A673 (cell line): ENCODE measurements around the gene CDCA4. TPM values are rescaled to one million over a fixed set of nuclear protein-coding genes. Genes with fewer than 3 reads are reported as not detected.
A peak's percentile ranks its signal among the peaks of the same experiment; 100 is the strongest.

Experiments used
- BruUV-seq: library from RNA; stranded (reverse); fragments of 400-500 nt; replicated peaks from 2 replicates; lab custom pipeline; 2021; lab: Mats Ljungman, UMichigan
- CTCF ChIA-PET: fragments of 300-600 bp; sonication (Branson Sonifier 250); formaldehyde crosslinking; loops from one replicate; lab custom pipeline; 2022; ENCODE audit warnings: antibody characterized with exemption; lab: Charles Lee
- POLR2A ChIA-PET: fragments of 300-600 bp; sonication (Branson Sonifier 250); formaldehyde crosslinking; loops from one replicate; lab custom pipeline; 2022; ENCODE audit warnings: antibody characterized with exemption; ENCODE audit not compliant: low non-redundant PET; lab: Charles Lee
- DNase-seq: peaks from one replicate; pipeline ENCODE4 v3.0.0-alpha.2; 2015; ENCODE audit warnings: low spot score
- H3K27ac ChIP-seq: fragments of 200-600 bp; sonication (generic); 2 replicates; pipeline ENCODE4 v1.5.1; 2016; ENCODE audit warnings: mixed run types, low read depth, mild to moderate bottlenecking, mixed read lengths, antibody characterized with exemption, low read length; ENCODE audit not compliant: poor library complexity, severe bottlenecking
- H3K27me3 ChIP-seq: fragments of 200-600 bp; sonication (generic); replicated peaks from 2 replicates; pipeline ENCODE4 v1.6.1; 2017; ENCODE audit warnings: mixed run types, low read depth, mild to moderate bottlenecking, mixed read lengths, antibody characterized with exemption, low read length; ENCODE audit not compliant: insufficient read depth, poor library complexity
- H3K36me3 ChIP-seq: fragments of 200-600 bp; sonication (generic); 2 replicates; pipeline ENCODE4 v1.6.1; 2016; ENCODE audit warnings: mixed run types, mild to moderate bottlenecking, mixed read lengths, antibody characterized with exemption, low read length; ENCODE audit not compliant: insufficient read depth, poor library complexity, severe bottlenecking
- H3K4me1 ChIP-seq: fragments of 200-600 bp; sonication (generic); 2 replicates; pipeline ENCODE4 v1.6.1; 2017; ENCODE audit warnings: mixed run types, mild to moderate bottlenecking, mixed read lengths, antibody characterized with exemption, low read length; ENCODE audit not compliant: insufficient read depth, poor library complexity, severe bottlenecking
- H3K4me3 ChIP-seq: fragments of 200-600 bp; sonication (generic); 2 replicates; pipeline ENCODE4 v1.5.1; 2016; ENCODE audit warnings: low read depth, mixed run types, mild to moderate bottlenecking, mixed read lengths, low read length; ENCODE audit not compliant: poor library complexity, severe bottlenecking
- H3K9me3 ChIP-seq: fragments of 200-600 bp; sonication (generic); 2 replicates; pipeline ENCODE4 v1.6.1; 2016; ENCODE audit warnings: mixed run types, low read depth, mild to moderate bottlenecking, mixed read lengths, antibody characterized with exemption, low read length; ENCODE audit not compliant: poor library complexity, severe bottlenecking
- EZH2 ChIP-seq: fragments of 200-600 bp; sonication (generic); IDR thresholded peaks from 2 replicates; pipeline ENCODE4 v1.6.1; 2017; ENCODE audit warnings: borderline replicate concordance, low read depth, mild to moderate bottlenecking, mixed read lengths, antibody characterized with exemption, low read length; ENCODE audit not compliant: poor library complexity, severe bottlenecking
- intact Hi-C: fragments of 100-400 bp; cut with micrococcal nuclease; formaldehyde crosslinking; loops from one replicate; pipeline ENCODE4 v1.10.0; 2022; ENCODE audit not compliant: unreplicated experiment
- total RNA-seq: library from RNA; stranded (reverse); gene quantifications from 2 replicates; pipeline ENCODE4 v1.2.3, GENCODE V29; 2021
- TF ChIP-seq, protein P1 (sequence below): fragments of 300-800, 200-600 bp; sonication (generic); conservative IDR thresholded peaks from 2 replicates; pipeline ENCODE4 v1.5.1; 2017; ENCODE audit warnings: low read depth, mild to moderate bottlenecking, antibody characterized with exemption, low read length, moderate library complexity, mixed read lengths

Gene CDCA4
- total RNA-seq, 1 experiment from 2014 or later: 49.7 TPM

DNA sequence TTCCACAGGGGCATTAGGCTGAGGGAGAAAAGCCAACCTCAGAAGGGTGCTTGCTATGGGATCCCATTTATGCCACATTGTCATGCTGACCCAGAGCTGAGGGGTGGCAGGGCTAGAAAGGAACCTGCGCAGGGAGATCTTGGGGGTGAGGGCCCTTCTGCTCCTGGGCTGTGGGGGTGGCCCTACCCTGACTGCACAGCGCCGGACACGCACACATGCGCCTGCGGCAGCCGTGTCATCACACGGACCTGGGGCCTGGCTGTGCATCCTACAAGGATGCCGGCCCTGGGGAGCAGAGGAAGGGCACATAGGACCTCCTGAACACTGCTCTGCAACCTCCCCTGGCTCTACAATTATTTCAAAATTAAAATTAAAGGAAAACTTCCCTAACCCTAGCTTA is 6.9 kb downstream of the CDCA4 start:
- Histone ChIP-seq H3K27me3 (no peaks in the 10 kb centered on the region), H3K4me1 (peaks cover 46% of the 10 kb centered on the region), H3K36me3 (peaks cover 53% of the 10 kb centered on the region), H3K27ac (no peak overlapping the region), H3K4me3 (no peak overlapping the region), H3K9me3 (no peaks in the 10 kb centered on the region)
- intact Hi-C loops: no loop called here
- CTCF ChIA-PET: interaction anchor here (0.7 kb wide), 1 partner anchor 38 kb away, joined by 3 read pairs; no protein-coding TSS in a partner anchor
- TF ChIP-seq, protein P1, sequence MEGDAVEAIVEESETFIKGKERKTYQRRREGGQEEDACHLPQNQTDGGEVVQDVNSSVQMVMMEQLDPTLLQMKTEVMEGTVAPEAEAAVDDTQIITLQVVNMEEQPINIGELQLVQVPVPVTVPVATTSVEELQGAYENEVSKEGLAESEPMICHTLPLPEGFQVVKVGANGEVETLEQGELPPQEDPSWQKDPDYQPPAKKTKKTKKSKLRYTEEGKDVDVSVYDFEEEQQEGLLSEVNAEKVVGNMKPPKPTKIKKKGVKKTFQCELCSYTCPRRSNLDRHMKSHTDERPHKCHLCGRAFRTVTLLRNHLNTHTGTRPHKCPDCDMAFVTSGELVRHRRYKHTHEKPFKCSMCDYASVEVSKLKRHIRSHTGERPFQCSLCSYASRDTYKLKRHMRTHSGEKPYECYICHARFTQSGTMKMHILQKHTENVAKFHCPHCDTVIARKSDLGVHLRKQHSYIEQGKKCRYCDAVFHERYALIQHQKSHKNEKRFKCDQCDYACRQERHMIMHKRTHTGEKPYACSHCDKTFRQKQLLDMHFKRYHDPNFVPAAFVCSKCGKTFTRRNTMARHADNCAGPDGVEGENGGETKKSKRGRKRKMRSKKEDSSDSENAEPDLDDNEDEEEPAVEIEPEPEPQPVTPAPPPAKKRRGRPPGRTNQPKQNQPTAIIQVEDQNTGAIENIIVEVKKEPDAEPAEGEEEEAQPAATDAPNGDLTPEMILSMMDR: no peak
- no peak for TF ChIP-seq EZH2
- POLR2A ChIA-PET: no interaction called here
- BruUV-seq: no TSS peak
- DNase-seq: no peak

DNA sequence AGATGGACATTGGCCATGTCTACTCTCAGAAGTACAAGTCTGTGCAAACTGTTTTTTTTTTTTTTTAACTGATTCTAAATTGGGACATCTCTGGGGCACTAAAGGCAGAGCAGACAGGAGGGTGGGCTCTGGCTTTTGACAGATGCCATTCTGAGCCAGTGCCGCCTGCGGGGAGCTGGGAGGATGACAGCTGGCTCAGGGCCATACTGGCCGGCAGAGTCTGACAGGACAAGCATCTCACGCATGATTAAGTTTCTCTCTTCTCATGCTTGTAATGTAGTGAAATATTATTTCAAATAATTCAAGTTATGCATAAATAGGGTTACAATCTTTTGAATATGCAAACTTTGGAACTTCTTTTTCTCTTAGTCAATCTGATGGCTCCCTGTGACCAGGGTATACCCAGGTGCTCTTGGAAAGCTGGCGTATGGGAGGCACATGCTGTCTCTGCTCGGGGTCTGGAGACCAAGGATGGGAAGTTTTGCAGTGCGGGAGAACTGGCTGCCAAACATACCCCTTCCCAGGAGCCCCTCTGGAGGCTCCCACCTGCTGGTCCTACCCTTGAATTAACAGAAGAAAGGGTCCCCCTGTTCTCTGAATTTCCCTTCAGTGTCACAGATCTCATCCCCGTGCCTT is 7.6 kb downstream of the CDCA4 start:
- intact Hi-C loops: no loop called here
- H3K27ac ChIP-seq: no peak overlapping the region
- CTCF ChIA-PET: interaction anchor here (0.7 kb wide), 2 partner anchors 30 to 37 kb away, joined by 3 to 4 read pairs; no protein-coding TSS in a partner anchor
- no peaks in the 10 kb centered on the region for H3K9me3 ChIP-seq
- DNase-seq: peak; percentile 51
- H3K4me3 ChIP-seq: no peak overlapping the region
- H3K36me3 ChIP-seq: peaks cover 54% of the 10 kb centered on the region
- TF ChIP-seq EZH2: no peak
- TF ChIP-seq, protein P1: no peak
- H3K4me1 ChIP-seq: peaks cover 39% of the 10 kb centered on the region
- H3K27me3 ChIP-seq: no peaks in the 10 kb centered on the region
- POLR2A ChIA-PET: no interaction called here
- BruUV-seq: no TSS peak

DNA sequence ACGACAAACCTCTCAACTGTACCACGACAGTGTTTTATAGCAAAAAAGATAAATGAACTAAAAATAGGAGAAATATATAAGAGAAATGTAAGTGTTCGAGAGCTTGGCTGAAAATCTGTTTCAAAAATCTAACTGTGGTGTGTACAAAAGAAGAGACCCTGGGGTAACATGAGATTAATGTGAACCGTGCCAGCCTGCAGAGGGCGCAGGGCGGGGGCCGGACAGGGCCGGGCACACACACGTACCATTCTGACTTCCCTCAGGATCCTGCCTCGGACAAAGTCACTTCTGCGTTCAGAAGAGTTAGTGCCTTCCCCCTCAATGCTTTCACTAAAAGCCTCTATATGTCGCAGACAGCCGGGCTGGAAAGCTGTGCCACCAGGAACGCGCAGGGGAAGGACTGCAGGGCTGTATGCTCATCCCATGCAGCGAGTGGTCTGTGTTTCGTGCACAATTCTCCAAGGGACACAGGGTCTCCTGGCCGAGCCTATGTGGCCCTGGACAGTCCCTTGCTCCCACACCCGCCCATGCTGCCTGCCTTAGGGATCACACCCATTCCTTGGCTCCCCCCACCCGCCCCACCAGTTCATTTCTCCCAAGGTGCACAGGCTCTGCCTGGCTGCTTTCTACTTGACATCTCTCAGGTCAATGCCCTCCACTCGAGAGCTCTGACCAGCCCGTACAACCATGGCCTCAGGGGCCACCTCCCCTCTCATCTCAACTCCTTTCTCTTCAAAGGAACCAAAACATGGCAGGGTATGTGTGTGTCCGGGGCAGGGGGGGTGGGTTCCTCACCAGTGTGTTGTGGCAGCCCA is 8.5 kb downstream of the CDCA4 start:
- POLR2A ChIA-PET: no interaction called here
- peaks cover 63% of the 10 kb centered on the region for H3K36me3 ChIP-seq

More for the DNA sequence above, 8.5 kb downstream of the CDCA4 start:
- CTCF ChIA-PET: no interaction called here
- DNase-seq: no peak
- H3K9me3 ChIP-seq: no peaks in the 10 kb centered on the region
- no peak overlapping the region for H3K4me3 ChIP-seq
- TF ChIP-seq EZH2: no peak
- TF ChIP-seq, protein P1: peak; percentile 35; the same call in 1 of the 2 replicates
- no peaks in the 10 kb centered on the region for H3K27me3 ChIP-seq
- no peak overlapping the region for H3K27ac ChIP-seq
- intact Hi-C loops: no loop called here
- BruUV-seq: no TSS peak
- peaks cover 31% of the 10 kb centered on the region for H3K4me1 ChIP-seq
